NCI-H2107 (cell line): Measurements from ENCODE around the gene LIN7B.

Experiments used
- DNase-seq: peaks from one replicate; lab custom pipeline; 2025; lab: John Stamatoyannopoulos, UW

The LIN7B gene

DNA sequence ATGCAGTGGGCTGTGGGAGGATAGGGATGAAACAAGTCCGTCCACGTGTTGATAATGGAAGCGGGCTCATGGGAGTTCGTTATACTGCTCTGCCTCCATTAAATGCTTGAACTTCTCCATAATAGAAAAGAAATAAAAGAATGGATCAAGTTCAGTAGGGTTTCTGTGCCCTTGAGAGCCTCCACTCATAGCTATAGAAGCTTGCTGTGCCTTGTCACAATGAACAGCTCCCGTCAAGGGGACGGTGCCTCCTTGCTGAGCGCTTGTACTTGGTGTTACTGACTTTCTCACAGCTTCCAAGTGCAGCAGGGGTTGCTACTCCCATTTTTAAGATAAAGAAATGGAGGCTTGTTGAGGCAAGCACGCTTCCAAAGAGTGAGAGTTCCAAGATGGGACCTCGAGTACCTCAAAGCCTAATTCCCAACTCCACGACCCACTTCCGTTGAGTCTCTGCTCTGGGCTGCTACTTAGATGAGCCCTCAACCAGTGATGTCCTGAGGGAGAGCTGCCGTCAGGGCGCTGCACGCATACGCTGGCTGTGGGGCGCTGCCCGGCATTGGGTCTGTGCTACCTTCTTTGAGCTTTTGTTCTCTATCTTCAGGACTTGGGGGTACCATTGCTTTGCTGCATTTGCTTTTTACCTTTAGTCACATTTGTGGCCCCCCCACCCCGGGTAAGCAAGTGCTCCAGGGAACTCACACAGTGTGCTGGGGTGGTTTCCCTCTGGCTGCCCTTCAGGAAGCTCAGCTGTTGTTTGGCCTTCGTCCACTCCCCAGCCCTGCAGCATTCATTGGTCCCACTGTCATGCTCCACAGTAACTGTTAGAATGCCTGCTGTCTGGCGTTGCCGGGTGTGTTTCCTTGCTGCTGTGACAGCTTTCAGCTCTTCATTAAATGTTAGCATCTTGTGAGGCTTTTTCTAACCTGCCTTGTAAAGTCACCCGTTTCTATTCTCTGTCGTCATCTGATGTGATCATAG is 19.4 kb upstream of the LIN7B start:
- no peak for DNase-seq

- DNase-seq: peak; percentile 40
These were observed 16.5 kb upstream of the LIN7B start for GRCh38 chr19:49097453-49098288.

- no peak for DNase-seq
These were observed 15.4 kb upstream of the LIN7B start for GRCh38 chr19:49098795-49099194.

- DNase-seq: no peak
These were observed 13.0 kb upstream of the LIN7B start for GRCh38 chr19:49101160-49101559.

DNA sequence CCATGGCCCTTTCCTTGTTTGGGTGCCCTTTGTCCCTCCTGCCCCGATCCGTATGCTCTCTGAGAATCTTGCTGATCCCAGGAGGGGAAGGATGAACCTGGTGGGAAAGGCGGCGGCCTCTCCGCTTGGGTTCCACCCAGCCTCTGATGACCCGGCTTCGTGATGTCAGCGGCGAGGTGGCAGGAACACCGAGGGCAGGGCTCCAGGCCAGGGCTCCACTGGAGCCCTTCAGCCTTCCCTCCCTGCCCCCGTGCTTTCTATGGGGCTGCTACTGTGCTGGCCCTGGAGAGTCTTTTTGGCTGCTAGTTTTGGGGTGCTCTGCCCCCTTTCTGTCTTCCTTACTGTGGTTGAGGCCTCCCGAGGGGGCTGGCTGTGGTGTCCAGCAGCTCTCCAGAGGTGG is 11.9 kb upstream of the LIN7B start:
- DNase-seq: no peak

- DNase-seq: no peak
These were observed 10.7 kb upstream of the LIN7B start for GRCh38 chr19:49103331-49104085.

DNA sequence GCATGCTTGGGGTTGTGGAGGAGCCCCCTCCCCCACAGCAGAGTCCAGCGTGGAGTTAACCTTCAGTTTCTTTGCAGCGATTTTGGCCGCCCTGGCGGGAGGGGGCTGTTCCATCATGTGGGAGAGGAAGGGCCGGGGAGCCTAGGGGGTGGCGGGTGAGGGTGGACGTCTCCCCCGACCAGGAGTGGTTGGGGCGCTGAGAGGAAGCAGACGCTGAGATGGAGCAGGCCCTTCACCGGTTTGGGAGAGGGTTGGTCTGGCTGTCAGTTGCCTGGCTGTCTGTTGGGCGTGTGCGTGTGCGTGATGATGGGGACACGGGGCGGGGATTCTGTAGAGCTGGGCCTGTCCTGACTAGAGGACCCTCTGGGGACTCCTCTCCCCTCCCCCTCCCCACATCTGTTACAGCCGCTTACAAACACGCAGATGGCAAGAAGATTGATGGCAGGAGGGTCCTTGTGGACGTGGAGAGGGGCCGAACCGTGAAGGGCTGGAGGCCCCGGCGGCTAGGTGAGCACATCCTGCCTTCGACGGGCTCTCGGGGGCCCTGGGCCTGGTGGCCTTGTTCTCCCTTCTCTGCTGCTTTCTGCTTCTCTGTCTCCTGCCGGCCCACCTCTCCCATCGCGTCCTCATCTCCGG is 9.8 kb upstream of the LIN7B start:
- no peak for DNase-seq

DNA sequence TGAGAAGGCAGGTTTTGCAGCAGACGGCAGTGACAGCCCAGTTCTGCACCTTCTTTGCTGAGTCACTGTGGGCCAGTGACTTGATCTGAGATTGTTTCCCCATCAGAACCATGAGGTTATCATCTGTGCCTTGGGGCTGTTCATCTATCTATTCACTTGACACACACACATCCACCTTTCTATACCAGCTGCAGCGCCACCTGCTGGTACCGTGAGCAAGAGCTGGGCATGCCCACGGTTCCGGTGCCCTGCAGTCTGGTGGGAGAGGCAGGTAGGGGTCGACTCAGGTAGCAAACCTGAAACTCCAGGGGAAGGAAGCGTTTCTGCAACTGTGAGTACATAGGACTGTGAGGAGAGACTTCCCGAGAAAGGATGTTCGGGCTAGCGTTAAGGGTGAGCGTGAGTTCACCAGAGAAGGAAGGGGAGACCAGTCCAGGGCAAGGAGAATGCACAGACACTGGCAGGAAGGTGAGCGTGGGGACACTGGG is 7.5 kb upstream of the LIN7B start:
- DNase-seq: no peak

GRCh38 chr19:49107625-49108459 is 6.3 kb upstream of the LIN7B start:
- DNase-seq: no peak

- DNase-seq: no peak
These were observed 5.1 kb upstream of the LIN7B start for GRCh38 chr19:49109051-49109450.

- no peak for DNase-seq
These were observed 4.5 kb upstream of the LIN7B start for GRCh38 chr19:49109569-49110233.

GRCh38 chr19:49110567-49110966 is 3.6 kb upstream of the LIN7B start:
- no peak for DNase-seq

GRCh38 chr19:49111218-49111998 is 2.8 kb upstream of the LIN7B start:
- no peak for DNase-seq

DNA sequence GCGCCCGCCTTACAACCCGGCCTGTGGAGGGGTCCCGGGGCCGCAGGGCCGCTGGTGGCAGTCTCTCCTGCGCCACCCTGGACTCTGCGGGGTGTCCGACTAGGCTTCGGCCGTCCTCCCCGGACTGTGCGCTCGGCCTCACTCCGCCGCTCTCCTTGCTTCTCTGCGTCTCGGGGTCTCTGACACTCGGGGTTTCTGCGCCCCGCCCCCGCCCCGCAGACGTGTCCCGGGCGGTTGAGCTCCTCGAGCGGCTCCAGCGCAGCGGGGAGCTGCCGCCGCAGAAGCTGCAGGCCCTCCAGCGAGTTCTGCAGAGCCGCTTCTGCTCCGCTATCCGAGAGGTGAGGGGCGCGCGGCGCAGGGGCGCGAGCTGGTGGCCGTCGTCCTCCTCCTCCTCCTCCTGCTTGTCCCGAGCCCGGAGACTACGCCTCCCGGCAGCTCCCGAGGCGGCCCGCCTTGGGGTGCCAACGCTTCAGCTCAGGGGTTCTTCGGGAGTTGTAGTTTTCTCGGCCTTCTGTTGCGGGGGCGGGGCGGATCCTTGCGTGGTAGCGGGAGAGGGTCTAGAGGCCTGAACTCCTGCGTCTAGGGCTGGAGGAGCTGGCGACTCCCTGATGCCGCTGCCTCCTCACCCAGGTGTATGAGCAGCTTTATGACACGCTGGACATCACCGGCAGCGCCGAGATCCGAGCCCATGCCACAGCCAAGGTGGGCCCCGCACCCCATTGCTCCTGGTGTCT is 627 bp downstream of the LIN7B start:
- no peak for DNase-seq

- DNase-seq: no peak
These were observed 2.4 kb downstream of the LIN7B start for GRCh38 chr19:49116544-49116943.

- DNase-seq: no peak
These were observed 3.8 kb downstream of the LIN7B start for GRCh38 chr19:49117677-49118564.
